ENCODE data around the gene WNT3.

DNA sequence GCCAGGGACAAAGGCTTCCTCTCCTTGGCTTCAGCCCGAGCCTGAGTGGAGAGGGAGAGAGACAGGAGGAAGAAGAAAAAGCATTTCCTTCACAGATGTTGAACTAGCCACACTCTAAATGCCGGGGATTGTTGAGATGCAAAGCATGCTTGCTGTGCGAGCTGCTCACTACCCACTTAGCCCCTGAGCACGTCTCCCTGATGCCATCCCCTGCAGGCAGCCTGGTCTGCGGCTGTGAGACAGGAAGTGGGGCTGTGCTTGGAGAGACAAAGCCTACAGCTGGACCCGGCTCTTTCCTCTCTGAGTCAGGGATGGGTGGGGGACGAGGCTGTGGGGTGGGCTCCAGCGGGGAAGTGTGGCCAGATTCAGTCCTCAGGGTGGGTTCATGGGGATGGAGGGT is 46.6 kb upstream of the WNT3 start:
- TF ChIP-seq CTCF (IDR thresholded peaks at IDR 0.05; ENCODE audit: poor library complexity) (no peak), EZH2 (IDR thresholded peaks at IDR 0.05; ENCODE audit: borderline replicate concordance) (no peak)

Data from hepatocyte (in vitro differentiated cells).